ENCODE measurements around the gene CFAP119. TPM values are rescaled to one million over a fixed set of nuclear protein-coding genes. Genes with fewer than 3 reads are reported as not detected.

The CFAP119 gene
- total RNA-seq, 3 donors from 2014 or later, result 2.8 to 4.7 (median 4.3) TPM

- H3K4me1 Mint-ChIP-seq (ENCODE audit: low read depth), result peaks cover 18% of the 10 kb centered on the region
- H3K27me3 Mint-ChIP-seq (ENCODE audit: low read depth), result no peaks in the 10 kb centered on the region
- no peaks in the 10 kb centered on the region for H3K9me3 Mint-ChIP-seq
- ATAC-seq (no peak), DNase-seq (no peak)
- no peak overlapping the region for H3K4me3 Mint-ChIP-seq
- peaks cover 22% of the 10 kb centered on the region for H3K36me3 Mint-ChIP-seq (ENCODE audit: insufficient read depth)
These were observed 15.2 kb downstream of the CFAP119 start for GRCh38 chr16:30746638-30747175.

GRCh38 chr16:30745082-30745481 is 16.8 kb downstream of the CFAP119 start:
- Mint-ChIP-seq H3K27me3 (ENCODE audit: low read depth) (no peaks in the 10 kb centered on the region), H3K4me3 (no peak overlapping the region), H3K4me1 (ENCODE audit: low read depth) (peaks cover 28% of the 10 kb centered on the region), H3K9me3 (no peaks in the 10 kb centered on the region), H3K36me3 (ENCODE audit: insufficient read depth) (peaks cover 23% of the 10 kb centered on the region)
- ATAC-seq (no peak), DNase-seq (no peak)

DNA sequence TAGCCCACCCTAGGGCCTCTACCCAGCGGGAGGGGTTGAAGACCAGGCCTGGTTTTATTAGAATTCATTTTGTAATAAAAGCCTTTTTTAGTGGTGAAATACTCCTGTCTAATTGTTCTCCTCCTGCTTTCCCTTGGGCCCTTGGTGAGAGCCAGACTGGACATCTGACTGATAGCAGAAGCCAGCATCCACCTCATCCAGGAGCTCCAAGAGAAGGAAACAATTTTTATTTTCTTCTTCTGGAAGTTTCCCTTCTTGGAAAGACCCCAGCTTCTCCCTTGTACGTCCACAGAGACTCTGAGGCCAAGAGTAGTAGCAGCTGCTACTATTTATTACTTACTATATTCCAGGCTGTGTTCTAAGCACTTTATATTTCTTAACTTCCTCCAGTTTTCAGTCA is 17.7 kb downstream of the CFAP119 start:
- peaks cover 23% of the 10 kb centered on the region for H3K4me1 Mint-ChIP-seq (ENCODE audit: low read depth)
- DNase-seq (no peak), ATAC-seq (no peak)
- H3K9me3 Mint-ChIP-seq, result no peaks in the 10 kb centered on the region
- H3K4me3 Mint-ChIP-seq, result no peak overlapping the region
- H3K27me3 Mint-ChIP-seq (ENCODE audit: low read depth), result no peaks in the 10 kb centered on the region
- peaks cover 23% of the 10 kb centered on the region for H3K36me3 Mint-ChIP-seq (ENCODE audit: insufficient read depth)

DNA sequence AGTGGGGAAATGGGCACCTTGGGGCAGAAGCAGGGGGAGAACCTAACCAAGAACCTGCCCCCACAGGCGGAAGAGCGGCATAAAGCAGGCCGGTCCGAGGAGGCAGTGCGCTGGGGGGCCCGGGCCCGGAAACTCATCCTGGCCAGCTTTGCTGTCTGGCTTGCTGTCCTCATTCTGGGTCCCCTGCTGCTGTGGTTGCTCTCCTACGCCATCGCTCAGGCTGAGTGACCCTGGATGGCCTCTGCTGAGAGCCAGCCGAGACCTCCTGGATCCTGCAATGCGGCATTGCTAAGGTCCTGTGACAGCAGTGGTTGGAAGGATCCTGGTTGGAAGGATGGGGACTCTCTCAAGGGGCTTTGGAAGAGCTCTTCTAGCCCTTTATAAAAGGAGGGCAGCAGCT is 18.1 kb downstream of the CFAP119 start:
- no peak for DNase-seq
- peaks cover 22% of the 10 kb centered on the region for H3K4me1 Mint-ChIP-seq (ENCODE audit: low read depth)
- H3K27me3 Mint-ChIP-seq (ENCODE audit: low read depth), result no peaks in the 10 kb centered on the region
- H3K4me3 Mint-ChIP-seq, result no peak overlapping the region
- no peaks in the 10 kb centered on the region for H3K9me3 Mint-ChIP-seq
- H3K36me3 Mint-ChIP-seq (ENCODE audit: insufficient read depth), result peaks cover 23% of the 10 kb centered on the region
- ATAC-seq, result no peak

DNA sequence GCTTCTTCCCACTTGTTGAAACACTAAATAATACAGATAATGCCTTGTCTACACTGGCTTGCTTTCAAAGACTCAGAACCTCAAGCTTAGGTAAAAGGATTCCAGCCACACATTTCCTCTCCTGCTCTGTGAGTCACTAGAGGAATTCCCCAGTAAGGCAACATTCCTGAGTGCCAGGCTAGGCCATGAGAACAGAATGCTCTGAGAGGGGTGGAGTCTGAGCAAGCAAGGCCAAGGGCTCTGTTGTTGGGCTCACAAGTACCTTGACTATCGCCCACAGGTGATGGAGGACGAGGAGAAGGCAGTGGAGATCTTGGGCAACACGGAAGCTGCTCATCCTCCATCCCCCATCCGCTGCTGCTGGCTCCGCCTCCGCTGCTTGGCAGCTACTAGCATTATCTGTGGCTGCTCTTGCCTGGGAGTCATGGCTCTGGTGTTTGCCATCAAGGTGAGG is 20.4 kb downstream of the CFAP119 start:
- DNase-seq, result no peak
- no peak for ATAC-seq
- no peaks in the 10 kb centered on the region for H3K9me3 Mint-ChIP-seq
- H3K4me1 Mint-ChIP-seq (ENCODE audit: low read depth), result peaks cover 11% of the 10 kb centered on the region
- H3K36me3 Mint-ChIP-seq (ENCODE audit: insufficient read depth), result peaks cover 32% of the 10 kb centered on the region
- no peaks in the 10 kb centered on the region for H3K27me3 Mint-ChIP-seq (ENCODE audit: low read depth)
- H3K4me3 Mint-ChIP-seq, result no peak overlapping the region

DNA sequence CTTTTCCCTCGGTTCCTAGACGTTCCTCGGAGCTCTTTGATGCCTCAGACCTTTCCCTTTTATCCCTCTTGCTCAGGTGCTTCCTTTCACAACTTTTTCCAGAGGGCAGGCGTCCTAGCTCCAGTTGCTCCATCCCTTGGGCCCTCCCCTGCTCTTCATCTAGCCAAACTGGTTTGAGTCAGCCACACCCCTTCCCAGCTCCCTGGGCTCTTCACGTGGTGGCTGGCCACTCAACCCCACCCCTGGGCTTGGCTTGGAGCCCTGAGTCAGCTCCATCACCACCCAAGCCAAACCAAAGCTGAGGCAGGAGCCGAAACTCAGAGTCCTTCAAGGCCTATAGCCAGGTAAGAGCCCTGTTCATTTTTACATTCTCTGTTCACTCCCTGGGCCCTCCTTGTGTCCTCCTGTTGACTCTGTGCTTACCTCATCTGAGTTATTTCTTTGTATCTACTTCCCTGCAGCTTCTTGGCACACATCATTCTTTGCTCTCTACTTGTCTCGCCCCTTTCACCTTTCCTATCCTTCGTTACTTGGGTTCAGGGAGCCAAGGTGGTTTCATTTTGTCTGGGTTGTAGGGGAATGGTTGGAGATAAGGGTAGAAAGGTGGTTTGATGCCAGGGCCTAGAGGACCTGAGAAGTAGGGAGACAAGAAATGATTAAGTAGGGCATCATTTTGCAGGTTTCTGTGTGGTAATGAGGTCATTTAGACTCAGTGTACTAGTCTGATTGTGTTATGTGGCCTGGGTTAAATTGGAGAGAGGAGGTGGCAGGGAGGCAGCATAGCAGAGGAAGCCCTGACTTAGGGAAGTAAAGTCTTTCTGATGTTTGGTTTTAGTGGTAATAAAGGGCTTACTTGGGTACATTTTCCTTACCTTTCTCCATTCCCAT is 21.3 kb downstream of the CFAP119 start:
- Mint-ChIP-seq H3K4me3 (no peak overlapping the region), H3K9me3 (no peaks in the 10 kb centered on the region), H3K27me3 (ENCODE audit: low read depth) (no peaks in the 10 kb centered on the region), H3K36me3 (ENCODE audit: insufficient read depth) (peaks cover 37% of the 10 kb centered on the region), H3K4me1 (ENCODE audit: low read depth) (peaks cover 11% of the 10 kb centered on the region)
- DNase-seq (no peak), ATAC-seq (peak; percentile 51 to 52)

DNA sequence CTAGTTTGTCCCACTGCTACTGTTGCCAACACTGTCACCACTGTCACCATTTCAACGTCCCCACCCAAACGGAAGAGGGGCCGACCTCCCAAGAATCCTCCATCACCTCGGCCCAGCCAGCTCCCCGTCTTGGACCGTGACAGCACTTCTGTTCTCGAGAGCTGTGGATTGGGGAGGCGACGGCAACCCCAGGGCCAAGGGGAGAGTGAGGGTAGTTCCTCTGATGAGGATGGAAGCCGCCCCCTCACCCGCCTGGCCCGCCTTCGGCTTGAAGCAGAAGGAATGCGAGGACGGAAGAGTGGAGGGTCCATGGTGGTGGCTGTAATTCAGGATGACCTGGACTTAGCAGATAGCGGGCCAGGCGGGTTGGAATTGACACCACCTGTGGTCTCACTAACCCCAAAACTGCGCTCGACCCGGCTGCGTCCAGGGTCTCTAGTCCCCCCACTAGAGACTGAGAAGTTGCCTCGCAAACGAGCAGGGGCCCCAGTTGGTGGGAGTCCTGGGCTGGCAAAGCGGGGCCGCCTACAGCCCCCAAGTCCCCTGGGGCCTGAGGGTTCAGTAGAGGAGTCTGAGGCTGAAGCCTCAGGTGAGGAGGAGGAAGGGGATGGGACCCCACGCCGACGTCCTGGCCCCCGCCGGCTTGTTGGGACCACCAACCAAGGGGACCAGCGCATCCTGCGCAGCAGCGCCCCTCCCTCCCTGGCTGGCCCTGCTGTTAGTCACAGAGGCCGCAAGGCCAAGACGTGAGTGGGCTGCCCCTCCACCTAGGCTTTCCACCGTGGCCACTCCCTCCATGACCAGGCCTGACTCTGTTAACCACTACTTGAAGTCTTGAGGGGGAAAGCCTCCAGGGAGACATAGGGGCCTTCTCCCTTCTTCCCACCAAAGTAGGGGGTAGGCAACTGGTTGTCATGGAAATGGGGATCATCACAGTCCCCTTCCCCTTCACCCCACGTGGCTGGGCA is 22.6 kb downstream of the CFAP119 start:
- Mint-ChIP-seq H3K4me1 (ENCODE audit: low read depth) (peaks cover 11% of the 10 kb centered on the region), H3K27me3 (ENCODE audit: low read depth) (no peaks in the 10 kb centered on the region), H3K36me3 (ENCODE audit: insufficient read depth) (peaks cover 33% of the 10 kb centered on the region), H3K9me3 (no peaks in the 10 kb centered on the region), H3K4me3 (no peak overlapping the region)
- DNase-seq, result no peak
- no peak for ATAC-seq

DNA sequence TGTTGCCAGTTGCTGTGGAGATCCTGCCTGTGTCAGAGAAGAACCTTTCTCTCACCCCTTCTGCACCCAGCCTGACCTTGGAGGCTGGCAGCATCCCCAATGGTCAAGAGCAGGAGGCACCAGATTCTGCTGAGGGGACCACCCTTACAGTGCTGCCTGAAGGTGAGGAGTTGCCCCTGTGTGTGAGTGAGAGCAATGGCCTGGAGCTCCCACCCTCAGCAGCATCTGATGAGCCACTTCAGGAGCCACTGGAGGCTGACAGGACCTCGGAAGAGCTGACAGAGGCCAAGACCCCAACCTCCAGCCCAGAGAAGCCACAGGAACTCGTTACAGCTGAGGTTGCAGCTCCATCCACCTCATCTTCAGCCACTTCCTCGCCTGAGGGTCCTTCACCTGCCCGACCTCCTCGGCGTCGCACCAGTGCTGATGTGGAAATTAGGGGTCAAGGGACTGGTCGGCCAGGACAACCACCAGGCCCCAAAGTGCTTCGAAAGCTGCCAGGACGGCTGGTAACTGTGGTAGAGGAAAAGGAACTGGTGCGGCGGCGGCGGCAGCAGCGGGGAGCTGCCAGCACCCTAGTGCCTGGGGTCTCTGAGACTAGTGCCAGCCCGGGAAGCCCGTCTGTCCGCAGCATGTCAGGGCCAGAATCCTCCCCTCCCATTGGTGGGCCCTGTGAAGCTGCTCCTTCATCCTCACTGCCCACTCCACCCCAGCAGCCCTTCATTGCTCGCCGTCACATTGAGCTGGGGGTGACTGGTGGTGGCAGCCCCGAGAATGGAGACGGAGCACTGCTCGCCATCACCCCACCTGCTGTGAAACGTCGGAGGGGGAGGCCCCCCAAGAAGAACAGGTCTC is 23.8 kb downstream of the CFAP119 start:
- H3K4me1 Mint-ChIP-seq (ENCODE audit: low read depth), result peaks cover 11% of the 10 kb centered on the region
- no peak overlapping the region for H3K4me3 Mint-ChIP-seq
- no peaks in the 10 kb centered on the region for H3K27me3 Mint-ChIP-seq (ENCODE audit: low read depth)
- DNase-seq (no peak), ATAC-seq (no peak)
- H3K36me3 Mint-ChIP-seq (ENCODE audit: insufficient read depth), result peaks cover 36% of the 10 kb centered on the region
- no peaks in the 10 kb centered on the region for H3K9me3 Mint-ChIP-seq

GRCh38 chr16:30736995-30737793 is 24.7 kb downstream of the CFAP119 start:
- no peak for ATAC-seq
- Mint-ChIP-seq H3K36me3 (ENCODE audit: insufficient read depth) (peaks cover 38% of the 10 kb centered on the region), H3K9me3 (no peaks in the 10 kb centered on the region), H3K4me3 (no peak overlapping the region), H3K27me3 (ENCODE audit: low read depth) (no peaks in the 10 kb centered on the region), H3K4me1 (ENCODE audit: low read depth) (peaks cover 11% of the 10 kb centered on the region)
- DNase-seq, result no peak

DNA sequence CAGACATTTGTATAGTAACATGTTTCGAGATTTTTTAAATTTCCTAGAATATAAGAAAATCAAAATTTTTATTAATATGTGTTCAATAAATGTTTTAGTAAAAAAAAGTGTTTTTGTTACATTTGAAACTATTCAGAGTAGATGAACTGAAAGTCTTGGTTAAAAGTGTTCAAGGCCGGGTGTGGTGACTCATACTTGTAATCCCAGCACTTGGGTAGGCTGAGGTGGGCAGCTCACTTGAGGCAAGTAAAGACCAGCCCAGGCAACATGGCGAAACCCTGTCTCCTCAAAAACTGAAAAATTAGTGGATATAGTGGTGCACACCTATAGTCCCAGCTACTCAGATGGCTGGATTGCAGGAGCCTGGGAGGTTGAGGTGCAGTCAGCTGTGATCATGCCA is 30.5 kb downstream of the CFAP119 start:
- DNase-seq (no peak), ATAC-seq (peak; percentile 35 to 40)
- H3K9me3 Mint-ChIP-seq, result no peaks in the 10 kb centered on the region
- no peaks in the 10 kb centered on the region for H3K27me3 Mint-ChIP-seq (ENCODE audit: low read depth)
- no peaks in the 10 kb centered on the region for H3K4me1 Mint-ChIP-seq (ENCODE audit: low read depth)
- H3K36me3 Mint-ChIP-seq (ENCODE audit: insufficient read depth), result peaks cover 40% of the 10 kb centered on the region
- H3K4me3 Mint-ChIP-seq, result no peak overlapping the region

GRCh38 chr16:30728899-30729672 is 32.8 kb downstream of the CFAP119 start:
- no peaks in the 10 kb centered on the region for H3K27me3 Mint-ChIP-seq (ENCODE audit: low read depth)
- no peak overlapping the region for H3K4me3 Mint-ChIP-seq
- ATAC-seq, result no peak
- no peaks in the 10 kb centered on the region for H3K9me3 Mint-ChIP-seq
- no peak for DNase-seq
- H3K4me1 Mint-ChIP-seq (ENCODE audit: low read depth), result peaks cover 2% of the 10 kb centered on the region
- H3K36me3 Mint-ChIP-seq (ENCODE audit: insufficient read depth), result peaks cover 43% of the 10 kb centered on the region

- no peak for ATAC-seq
- no peaks in the 10 kb centered on the region for H3K27me3 Mint-ChIP-seq (ENCODE audit: low read depth)
- H3K36me3 Mint-ChIP-seq (ENCODE audit: insufficient read depth), result peaks cover 46% of the 10 kb centered on the region
- no peaks in the 10 kb centered on the region for H3K9me3 Mint-ChIP-seq
- no peak for DNase-seq
- H3K4me1 Mint-ChIP-seq (ENCODE audit: low read depth), result peaks cover 2% of the 10 kb centered on the region
- H3K4me3 Mint-ChIP-seq, result no peak overlapping the region
These were observed 33.5 kb downstream of the CFAP119 start for GRCh38 chr16:30728321-30728720.
